Pancreas (tissue), 10 donors: ENCODE measurements around the gene WFDC6. TPM values are rescaled to one million over a fixed set of nuclear protein-coding genes. Genes with fewer than 3 reads are reported as not detected.

Experiments
- ATAC-seq, 4 donors: fragments of 200-7000 bp; cut with Tn5 transposase; one replicate each; pipeline versions ENCODE4 v1.8.0 to v1.9.1; 2020; ENCODE audit warnings: mild to moderate bottlenecking in 4 of 4, moderate library complexity in 4 of 4
- DNase-seq, 6 donors: peaks; one replicate each; pipeline ENCODE4 v3.0.0-alpha.2; 2020
- FAIRE-seq: peaks from 2 replicates; lab custom pipeline; 2012; peaks lifted over from hg19 to GRCh38; lab: Jason Lieb, UNC
- H3K27ac ChIP-seq, 4 donors: fragments of 200-600 bp; sonication (generic); 1 replicate in 3 of 4; 2 replicates in 1 of 4; pipeline versions ENCODE4 v1.5.0 to v1.8.0; 2020
- H3K27me3 ChIP-seq, 4 donors: fragments of 200-600 bp; one replicate each; pipeline ENCODE4 v1.8.0; 2021
- H3K36me3 ChIP-seq, 3 donors: fragments of 200-600 bp; sonication (generic) in 1 of 3; one replicate each; pipeline versions ENCODE4 v1.5.0 to v1.8.0; 2020 to 2021
- H3K4me1 ChIP-seq, 3 donors: fragments of 200-600 bp; one replicate each; pipeline ENCODE4 v1.8.0; 2021
- H3K4me3 ChIP-seq, 4 donors: fragments of 200-600 bp; sonication (generic) in 2 of 4; one replicate each; pipeline versions ENCODE4 v1.5.0 to v1.8.0; 2020 to 2021
- H3K9me3 ChIP-seq, 4 donors: fragments of 200-600 bp; one replicate each; pipeline ENCODE4 v1.8.0; 2021
- CTCF ChIP-seq, 4 donors: fragments of 200-600 bp; sonication (generic) in 3 of 4; IDR thresholded peaks; one replicate each; pipeline versions ENCODE4 v1.5.0 to v1.8.0; 2021; ENCODE audit warnings: antibody characterized with exemption in 4 of 4
- WGBS, 2 donors: extraction: QIAGEN DNeasy Blood & Tissue Kit; methylation state at CpG; one replicate each; pipeline ENCODE4 v1.1.7; 2013; 5-methylcytosine and 5-hydroxymethylcytosine counted together
- intact Hi-C, 3 donors: fragments of 100-400 bp; cut with DNase I; formaldehyde crosslinking; loops; one replicate each; pipeline versions ENCODE4 v1.11.1 to v1.14.2; 2022
- polyA plus RNA-seq, 2 donors: library from polyadenylated mRNA; stranded (reverse); fragments of 200-250 nt; gene quantifications; one replicate each; pipeline ENCODE4 v1.2.3, GENCODE V29; 2013
- total RNA-seq, 6 donors: library from RNA; stranded (reverse); fragmentation: NEBNext Ultra II Directional in 4 of 6; extraction: Animal tissue kit (Norgen Biotek cat#: 25700) in 4 of 6; gene quantifications; one replicate each; pipeline versions ENCODE4 v1.2.1 to v1.2.4, GENCODE V29; 2021 to 2023
- donor health status: healthy with polysubstance abuse.
- donor health status: DM: no; HTN: no; CAD: no; lungs with moderate emphysema.
- donor health status: DM: no; HTN: no; CAD: no.
- donor health status: control.
- donor health status: control.
- donor health status: Bipolar disorder and iron deficiency.
- donor health status: DM: yes; HTN: yes; CAD: no.
- donor health status: DM: no; HTN: no; CAD: no.
- donor health status: DM: no; HTN: no; CAD: no.
- donor health status: DM: yes; HTN: yes; CAD: no.

WFDC6 gene
- total and polyA plus RNA-seq, 8 donors: not detected

- 43% methylated on average over 2 of the region's 2 CpGs for WGBS, 2 donors
- no peak for FAIRE-seq
- no peak for TF ChIP-seq CTCF (IDR thresholded peaks at IDR 0.05)
- Histone ChIP-seq H3K36me3 (no peaks in the 10 kb centered on the region), H3K9me3 (no peaks in the 10 kb centered on the region), H3K4me3 (no peak overlapping the region), H3K4me1 (no peaks in the 10 kb centered on the region), H3K27ac (no peak overlapping the region), H3K27me3 (peaks cover 0 to 5% (median 0%) of the 10 kb centered on the region in 4 donors)
- ATAC-seq: no peak
- intact Hi-C loops: no loop called here
- no peak for DNase-seq
These were observed 35.9 kb downstream of the WFDC6 start for GRCh38 chr20:45503403-45503802.

GRCh38 chr20:45502561-45502960 is 36.7 kb downstream of the WFDC6 start:
- no peaks in the 10 kb centered on the region for H3K36me3 ChIP-seq
- WGBS, 2 donors: 31 to 46% methylated on average over 1 of the region's 1 CpG
- DNase-seq (no peak), FAIRE-seq (no peak), ATAC-seq (no peak)
- no peak overlapping the region for H3K4me3 ChIP-seq
- intact Hi-C loops: no loop called here
- no peak overlapping the region for H3K27ac ChIP-seq
- H3K27me3 ChIP-seq: peaks cover 0 to 5% (median 0%) of the 10 kb centered on the region in 4 donors
- no peaks in the 10 kb centered on the region for H3K9me3 ChIP-seq
- TF ChIP-seq CTCF (IDR thresholded peaks at IDR 0.05): no peak
- H3K4me1 ChIP-seq: no peaks in the 10 kb centered on the region

GRCh38 chr20:45501600-45501999 is 37.7 kb downstream of the WFDC6 start:
- Histone ChIP-seq H3K4me1 (no peaks in the 10 kb centered on the region), H3K36me3 (no peaks in the 10 kb centered on the region), H3K4me3 (no peak overlapping the region), H3K9me3 (no peaks in the 10 kb centered on the region), H3K27me3 (peaks cover 0 to 5% (median 0%) of the 10 kb centered on the region in 4 donors), H3K27ac (no peak overlapping the region)
- intact Hi-C loops: no loop called here
- WGBS, 2 donors: 61 to 63% methylated on average over 1 of the region's 1 CpG
- no peak for ATAC-seq
- no peak for DNase-seq
- no peak for FAIRE-seq
- TF ChIP-seq CTCF (IDR thresholded peaks at IDR 0.05): no peak

DNA sequence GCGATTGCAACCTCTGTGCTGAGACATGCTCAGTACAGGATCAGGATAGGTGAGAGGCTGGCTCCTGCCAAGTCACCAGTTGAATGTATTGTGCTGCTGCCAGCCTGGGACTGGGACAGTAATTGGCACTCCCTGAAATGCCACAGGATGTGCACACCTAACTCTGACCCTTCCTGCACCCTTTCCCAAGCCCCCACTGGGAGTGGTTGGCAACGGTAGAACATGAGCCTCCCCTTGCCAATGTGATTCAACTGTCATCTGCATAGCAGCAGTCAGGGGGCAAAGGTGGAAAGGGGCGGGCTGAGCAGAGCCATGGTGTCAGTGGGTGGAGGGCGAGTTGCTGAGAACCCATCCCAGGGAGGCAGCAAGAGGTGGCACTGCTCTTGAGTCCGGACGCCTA is 39.3 kb downstream of the WFDC6 start:
- H3K4me1 ChIP-seq: no peaks in the 10 kb centered on the region
- intact Hi-C loops: no loop called here
- 47 to 55% methylated on average over 6 of the region's 6 CpGs for WGBS, 2 donors
- DNase-seq (no peak), ATAC-seq (no peak), FAIRE-seq (no peak)
- no peaks in the 10 kb centered on the region for H3K9me3 ChIP-seq
- H3K27me3 ChIP-seq: peaks cover 0 to 5% (median 0%) of the 10 kb centered on the region in 4 donors
- no peak overlapping the region for H3K4me3 ChIP-seq
- no peak overlapping the region for H3K27ac ChIP-seq
- H3K36me3 ChIP-seq: no peaks in the 10 kb centered on the region
- TF ChIP-seq CTCF (IDR thresholded peaks at IDR 0.05): no peak

DNA sequence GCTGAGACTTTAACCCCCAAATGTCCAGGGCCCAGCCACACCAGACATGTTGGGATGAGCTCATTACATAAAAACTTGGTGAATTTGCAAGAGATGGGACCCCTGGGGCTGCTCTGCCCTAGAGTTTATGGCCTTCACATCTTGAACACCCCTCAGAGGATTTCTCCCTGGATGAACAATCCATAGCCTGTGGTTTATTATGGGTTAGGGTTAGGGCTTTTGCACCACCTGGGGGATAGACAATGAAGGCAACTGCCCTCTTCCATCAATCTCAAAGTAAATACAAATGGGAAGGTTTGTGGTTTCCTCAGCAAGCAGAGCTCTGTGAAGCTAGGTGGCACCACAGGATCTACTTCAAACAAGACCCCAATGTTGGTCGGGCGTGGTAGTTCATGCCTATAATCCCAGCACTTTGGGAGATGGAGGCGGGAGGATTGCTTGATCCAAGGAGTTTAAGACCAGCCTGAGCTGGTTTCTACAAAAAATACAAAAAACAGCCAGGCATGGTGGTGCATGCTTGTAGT is 41.2 kb downstream of the WFDC6 start:
- intact Hi-C loops: no loop called here
- H3K4me1 ChIP-seq: no peaks in the 10 kb centered on the region
- H3K27ac ChIP-seq: no peak overlapping the region
- no peaks in the 10 kb centered on the region for H3K9me3 ChIP-seq
- DNase-seq (no peak), ATAC-seq (no peak), FAIRE-seq (no peak)
- no peaks in the 10 kb centered on the region for H3K27me3 ChIP-seq
- TF ChIP-seq CTCF (IDR thresholded peaks at IDR 0.05): no peak
- no peak overlapping the region for H3K4me3 ChIP-seq
- 46 to 64% methylated on average over 3 of the region's 3 CpGs for WGBS, 2 donors
- no peaks in the 10 kb centered on the region for H3K36me3 ChIP-seq
